Measurements from ENCODE around the gene PIGZ. TPM values are rescaled to one million over a fixed set of nuclear protein-coding genes. Genes with fewer than 3 reads are reported as not detected.

PIGZ gene
- polyA plus RNA-seq, 1 experiment: 7.0 TPM

GRCh38 chr3:196931157-196931556, 37.5 kb downstream of the PIGZ start:
- Histone ChIP-seq H3K4me3 (ENCODE audit: low read depth, low read length) (no peak overlapping the region), H3K27me3 (ENCODE audit: control insufficient read depth, insufficient read depth, low read length) (no peaks in the 10 kb centered on the region), H3K36me3 (ENCODE audit: control insufficient read depth, insufficient read depth, low read length) (peaks cover 9% of the 10 kb centered on the region)
- no peak for TF ChIP-seq CTCF (IDR thresholded peaks at IDR 0.05; ENCODE audit: insufficient read depth, low read depth, low read length)
- POLR2A ChIA-PET: interaction anchor here (0.6 kb wide), 1 partner anchor 42 kb away, joined by 4 read pairs; no protein-coding TSS in a partner anchor
- DNase-seq (ENCODE audit: low read depth): no peak
- CTCF ChIA-PET: interaction anchor here (0.6 to 0.7 kb wide), 2 partner anchors 11 to 205 kb away, joined by 3 to 5 read pairs; no protein-coding TSS in a partner anchor

- ChIA-PET CTCF (no interaction called here), POLR2A (interaction anchor here (0.6 kb wide), 1 partner anchor 40 kb away, joined by 14 read pairs; no protein-coding TSS in a partner anchor)
- no peak for DNase-seq (ENCODE audit: low read depth)
- H3K4me3 ChIP-seq (ENCODE audit: low read depth, low read length): no peak overlapping the region
- no peak for TF ChIP-seq CTCF (IDR thresholded peaks at IDR 0.05; ENCODE audit: insufficient read depth, low read depth, low read length)
- no peaks in the 10 kb centered on the region for H3K27me3 ChIP-seq (ENCODE audit: control insufficient read depth, insufficient read depth, low read length)
- peaks cover 7% of the 10 kb centered on the region for H3K36me3 ChIP-seq (ENCODE audit: control insufficient read depth, insufficient read depth, low read length)
Measured at GRCh38 chr3:196927571-196928453, 40.8 kb downstream of the PIGZ start.

- TF ChIP-seq CTCF (IDR thresholded peaks at IDR 0.05; ENCODE audit: insufficient read depth, low read depth, low read length): no peak
- H3K4me3 ChIP-seq (ENCODE audit: low read depth, low read length): no peak overlapping the region
- CTCF ChIA-PET: no interaction called here
- POLR2A ChIA-PET: no interaction called here
- no peak for DNase-seq (ENCODE audit: low read depth)
- no peaks in the 10 kb centered on the region for H3K27me3 ChIP-seq (ENCODE audit: control insufficient read depth, insufficient read depth, low read length)
- H3K36me3 ChIP-seq (ENCODE audit: control insufficient read depth, insufficient read depth, low read length): peaks cover 3% of the 10 kb centered on the region; the same call in 1 of the 2 replicates
Measured at GRCh38 chr3:196920733-196921132, 47.9 kb downstream of the PIGZ start.

- TF ChIP-seq CTCF (IDR thresholded peaks at IDR 0.05; ENCODE audit: insufficient read depth, low read depth, low read length): no peak
- ChIA-PET POLR2A (no interaction called here), CTCF (no interaction called here)
- no peak for DNase-seq (ENCODE audit: low read depth)
- peaks cover 11% of the 10 kb centered on the region for H3K36me3 ChIP-seq (ENCODE audit: control insufficient read depth, insufficient read depth, low read length)
- H3K4me3 ChIP-seq (ENCODE audit: low read depth, low read length): no peak overlapping the region
- no peaks in the 10 kb centered on the region for H3K27me3 ChIP-seq (ENCODE audit: control insufficient read depth, insufficient read depth, low read length)
Measured at GRCh38 chr3:196918968-196919367, 49.7 kb downstream of the PIGZ start.

- Histone ChIP-seq H3K36me3 (ENCODE audit: control insufficient read depth, insufficient read depth, low read length) (peaks cover 8% of the 10 kb centered on the region), H3K4me3 (ENCODE audit: low read depth, low read length) (no peak overlapping the region), H3K27me3 (ENCODE audit: control insufficient read depth, insufficient read depth, low read length) (no peaks in the 10 kb centered on the region)
- CTCF ChIA-PET: interaction anchor here (0.6 to 1.3 kb wide), 2 partner anchors 8 to 54 kb away, joined by 3 to 4 read pairs; no protein-coding TSS in a partner anchor
- POLR2A ChIA-PET: no interaction called here
- no peak for TF ChIP-seq CTCF (IDR thresholded peaks at IDR 0.05; ENCODE audit: insufficient read depth, low read depth, low read length)
- no peak for DNase-seq (ENCODE audit: low read depth)
Measured at GRCh38 chr3:196916995-196917394, 51.6 kb downstream of the PIGZ start.

Data from BJ (cell line).